Activated CD4-positive, alpha-beta T cell treated with anti-CD3 and anti-CD28 coated beads for 48 hours (primary cell): ENCODE results near the gene IL13RA1.
A peak's percentile ranks its signal among the peaks of the same experiment; 100 is the strongest.
"Not testable (repeated sequence)": the region's sequence is repeated elsewhere in the genome, so short reads cannot be mapped to it uniquely, and the experiment has no call there.

Experiments
- DNase-seq: peaks from one replicate; pipeline ENCODE4 v3.0.0-alpha.2; 2020

Gene IL13RA1

DNA sequence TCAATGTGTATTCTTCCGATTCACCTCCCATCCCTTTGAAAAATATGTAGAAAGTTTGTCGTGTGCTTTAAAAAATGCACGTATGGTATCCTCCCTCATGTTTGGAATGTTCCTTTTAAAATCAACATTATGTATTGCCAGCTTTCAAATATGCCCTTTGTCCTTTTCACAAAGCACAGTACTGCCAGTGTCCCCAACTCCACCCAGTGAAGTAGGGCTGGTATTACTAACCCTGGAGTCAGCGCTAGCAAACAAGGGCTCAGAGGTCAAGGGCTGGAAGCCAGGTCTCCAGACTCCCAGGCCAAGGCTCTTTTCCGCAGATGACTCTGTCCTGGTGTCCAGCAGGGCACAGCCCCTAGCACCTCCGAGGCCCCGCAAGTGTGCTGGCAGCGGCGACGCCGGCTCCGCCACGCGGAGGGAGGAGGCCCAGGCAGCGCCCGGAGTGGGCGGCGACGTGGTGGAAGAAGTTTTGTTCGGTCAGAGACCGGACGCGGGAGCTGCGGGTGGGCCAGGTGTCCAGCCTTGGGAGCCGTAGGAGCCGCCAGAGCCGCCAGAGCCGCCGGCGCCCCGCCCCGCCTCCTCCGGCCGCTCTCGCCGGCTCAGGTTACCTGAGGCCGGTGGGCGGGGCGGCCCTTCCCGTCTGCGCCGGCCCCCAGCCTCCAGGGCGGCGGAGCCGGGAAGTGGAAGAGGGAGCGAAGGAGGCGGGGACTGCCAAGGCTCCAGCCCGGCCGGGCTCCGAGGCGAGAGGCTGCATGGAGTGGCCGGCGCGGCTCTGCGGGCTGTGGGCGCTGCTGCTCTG, at the start of gene IL13RA1:
Gene IL13RA1, plus strand, starts transcription at position 720 of the 799 bp plus-strand sequence. Its CDS starts 33 bp downstream, at position 753.
- peak; percentile 31 for DNase-seq

GRCh38 chrX:118679290-118679689, 48.1 kb upstream of the IL13RA1 start:
- DNase-seq, result no peak

GRCh38 chrX:118682258-118683014, 45.0 kb upstream of the IL13RA1 start:
- no peak for DNase-seq

DNA sequence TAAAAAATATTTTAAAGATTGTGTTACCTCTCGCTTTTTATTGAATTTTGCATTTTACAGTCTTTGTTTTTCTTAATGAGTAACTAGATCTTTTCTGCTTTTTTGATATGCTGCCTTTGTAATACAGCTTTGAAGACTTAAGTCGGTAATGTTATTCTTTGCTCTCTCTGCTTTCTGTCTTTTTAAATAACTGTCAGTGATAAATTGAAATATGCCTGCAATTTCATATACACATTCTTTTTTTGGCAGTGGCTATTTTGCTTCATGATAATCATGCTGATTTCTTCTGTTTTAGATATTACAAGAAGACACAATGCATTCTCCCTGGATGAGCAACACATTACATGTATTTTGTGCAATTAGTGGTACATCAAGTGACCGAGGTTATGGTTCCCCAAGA, 42.0 kb upstream of the IL13RA1 start:
- DNase-seq, result no peak

DNA sequence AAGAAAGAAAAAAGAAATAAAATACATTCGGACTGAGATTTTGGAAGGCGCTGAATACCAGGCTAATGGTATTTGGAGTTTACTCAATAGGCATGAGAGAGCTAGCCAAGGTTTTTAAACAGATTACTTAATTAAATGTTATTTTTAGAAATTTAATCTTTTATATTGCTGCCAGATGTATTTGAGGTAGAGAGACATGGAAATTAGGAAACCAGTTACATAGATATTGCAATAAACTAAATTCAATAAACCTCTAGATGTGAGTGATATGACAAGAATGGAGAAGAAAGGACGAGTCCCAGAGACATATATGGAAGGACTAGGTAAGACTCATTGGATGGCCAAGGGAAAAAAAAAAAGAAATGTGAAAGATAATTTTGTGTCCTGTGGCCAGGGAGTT, 38.5 kb upstream of the IL13RA1 start:
- DNase-seq, result no peak

- no peak for DNase-seq
Measured at GRCh38 chrX:118693843-118694242, 33.6 kb upstream of the IL13RA1 start.

- no peak for DNase-seq
Measured at GRCh38 chrX:118694638-118695037, 32.8 kb upstream of the IL13RA1 start.

GRCh38 chrX:118698516-118699170, 28.8 kb upstream of the IL13RA1 start:
- DNase-seq, result no peak

- no peak for DNase-seq
Measured at GRCh38 chrX:118702741-118703140, 24.7 kb upstream of the IL13RA1 start.

- no peak for DNase-seq
Measured at GRCh38 chrX:118706681-118707080, 20.7 kb upstream of the IL13RA1 start.

DNA sequence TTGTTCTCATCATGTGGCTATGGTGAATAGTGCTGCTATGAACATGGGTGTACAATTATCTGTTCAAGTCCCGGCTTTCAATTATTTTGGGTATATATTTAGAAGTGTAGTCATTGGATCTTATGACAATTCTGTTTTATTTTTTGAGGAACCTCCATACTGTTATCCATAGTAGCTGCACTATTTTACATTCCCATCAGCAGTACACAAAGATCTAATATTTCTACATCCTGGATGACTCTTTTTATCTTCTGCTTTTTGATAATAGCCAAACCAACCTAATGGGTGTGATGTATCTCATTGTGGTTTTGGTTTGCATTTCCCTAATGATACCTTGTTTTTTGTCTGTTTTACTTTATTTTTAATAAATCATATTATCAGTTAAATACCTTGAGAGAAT, 12.9 kb upstream of the IL13RA1 start:
- DNase-seq, result no peak

- DNase-seq, result not testable (repeated sequence)
Measured at GRCh38 chrX:118715917-118716316, 11.5 kb upstream of the IL13RA1 start.

DNA sequence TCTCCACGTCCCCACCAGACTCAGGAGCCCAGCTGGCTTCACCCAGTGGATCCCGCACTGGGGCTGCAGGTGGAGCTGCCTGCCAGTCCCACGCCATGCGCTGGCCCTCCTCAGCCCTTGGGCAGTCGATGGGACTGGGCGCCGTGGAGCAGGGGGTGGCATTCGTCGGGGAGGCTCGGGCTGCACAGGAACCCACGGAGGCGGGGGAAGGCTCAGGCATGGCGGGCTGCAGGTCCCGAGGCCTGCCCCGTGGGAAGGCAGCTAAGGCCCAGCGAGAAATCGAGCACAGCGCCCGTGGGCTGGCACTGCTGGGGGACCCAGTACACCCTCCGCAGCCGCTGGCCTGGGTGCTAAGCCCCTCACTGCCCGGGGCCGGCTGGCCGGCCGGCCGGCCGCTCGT, 10.6 kb upstream of the IL13RA1 start:
- DNase-seq, result not testable (repeated sequence)

- DNase-seq, result no peak
Measured at GRCh38 chrX:118717678-118718391, 9.6 kb upstream of the IL13RA1 start.

DNA sequence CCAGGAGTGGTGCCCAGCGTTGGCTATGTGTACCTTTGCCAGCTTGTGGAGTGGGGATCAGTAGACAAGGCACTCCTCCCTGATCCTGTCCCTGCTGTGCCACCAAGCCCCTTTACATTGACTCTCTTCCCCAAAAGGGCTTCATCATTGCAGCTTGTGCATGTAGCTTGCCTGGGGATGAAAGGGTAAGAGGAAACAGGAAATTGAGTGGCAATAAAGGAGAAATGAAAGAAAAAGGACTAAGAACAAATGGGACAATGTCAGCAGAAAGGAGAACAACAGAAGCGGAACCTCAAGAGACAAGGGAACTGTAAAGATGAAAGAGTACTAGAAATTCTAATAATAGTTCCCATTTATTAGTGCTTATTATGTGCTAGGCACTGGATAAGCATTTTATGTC, 8.7 kb upstream of the IL13RA1 start:
- DNase-seq, result no peak

- DNase-seq, result no peak
Measured at GRCh38 chrX:118720058-118720707, 7.2 kb upstream of the IL13RA1 start.

GRCh38 chrX:118723376-118723775, 4.0 kb upstream of the IL13RA1 start:
- no peak for DNase-seq

DNA sequence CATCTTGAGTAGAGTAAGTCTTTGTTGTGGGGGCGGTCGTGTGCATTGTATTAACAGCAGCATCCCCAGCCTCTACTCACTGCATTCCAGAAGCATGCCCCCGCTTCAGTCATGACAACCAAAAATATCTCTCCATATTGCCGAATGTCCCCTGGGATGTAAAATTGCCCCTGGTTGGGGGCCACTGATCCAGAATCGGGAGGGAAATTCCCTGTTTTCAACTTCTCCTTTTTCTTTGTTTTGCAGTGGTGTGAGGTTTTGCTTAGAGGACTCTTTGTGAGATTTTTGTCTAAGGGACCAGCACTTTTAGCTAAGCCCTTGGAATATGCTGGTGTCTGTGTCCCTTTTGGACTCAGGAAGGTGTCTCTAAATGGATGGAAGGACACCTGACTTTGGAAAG, 3.0 kb upstream of the IL13RA1 start:
- no peak for DNase-seq

DNA sequence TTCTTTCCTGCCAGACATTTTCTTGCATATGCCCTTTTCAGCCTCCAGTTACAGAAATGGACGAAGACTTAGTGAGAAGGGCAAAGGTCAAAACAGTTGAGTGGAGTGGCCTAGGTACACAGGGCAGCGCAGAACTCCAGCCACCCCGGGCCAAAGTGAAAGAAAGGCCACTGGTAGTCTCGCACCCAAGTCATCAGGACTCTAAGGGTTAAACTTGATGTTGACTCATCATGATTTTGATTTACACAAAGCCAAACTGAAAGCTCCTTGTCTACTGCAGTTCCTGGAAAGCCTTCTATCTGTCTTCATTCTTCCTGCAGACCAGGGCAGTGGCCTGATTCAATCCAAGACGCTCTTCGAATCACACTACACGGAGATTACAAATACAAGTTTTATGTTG, 2.6 kb upstream of the IL13RA1 start:
- no peak for DNase-seq

GRCh38 chrX:118726396-118726795, 1.0 kb upstream of the IL13RA1 start:
- no peak for DNase-seq

GRCh38 chrX:118727686-118728339, 407 bp downstream of the IL13RA1 start:
- peak; percentile 3 for DNase-seq
